Smooth muscle cell (in vitro differentiated cells): ENCODE results near the gene EXOG. TPM values are rescaled to one million over a fixed set of nuclear protein-coding genes. Genes with fewer than 3 reads are reported as not detected.

Experiments used
- DNase-seq: peaks from one replicate; lab custom pipeline; 2025; ENCODE audit not compliant: unreplicated experiment; lab: John Stamatoyannopoulos, UW
- H2AFZ ChIP-seq: fragments of 200-600 bp; sonication (generic); 2 replicates; pipeline ENCODE4 v1.6.0; 2016; ENCODE audit warnings: antibody characterized with exemption, low read depth, mild to moderate bottlenecking
- H3F3A ChIP-seq: fragments of 200-600 bp; sonication (generic); 2 replicates; pipeline ENCODE4 v1.6.0; 2017; ENCODE audit warnings: antibody characterized with exemption, low read depth
- H3K27ac ChIP-seq: fragments of 200-600 bp; sonication (generic); 2 replicates; pipeline ENCODE4 v1.5.1; 2016; ENCODE audit warnings: low read depth, mild to moderate bottlenecking
- H3K27me3 ChIP-seq: fragments of 200-600 bp; sonication (generic); 2 replicates; pipeline ENCODE4 v1.6.1; 2016; ENCODE audit warnings: low read depth, mild to moderate bottlenecking
- H3K36me3 ChIP-seq: fragments of 200-600 bp; sonication (generic); 2 replicates; pipeline ENCODE4 v1.5.1; 2016; ENCODE audit warnings: low read depth
- H3K4me1 ChIP-seq: fragments of 200-600 bp; sonication (generic); 2 replicates; pipeline ENCODE4 v1.5.1; 2016; ENCODE audit warnings: low read depth
- H3K4me2 ChIP-seq: fragments of 200-600 bp; sonication (generic); 2 replicates; pipeline ENCODE4 v1.6.0; 2016; ENCODE audit warnings: mild to moderate bottlenecking
- H3K4me3 ChIP-seq: fragments of 200-600 bp; sonication (generic); 2 replicates; pipeline ENCODE4 v1.5.1; 2016; ENCODE audit warnings: mild to moderate bottlenecking
- H3K79me2 ChIP-seq: fragments of 200-600 bp; sonication (generic); 2 replicates; pipeline ENCODE4 v1.6.0; 2016; ENCODE audit warnings: low read depth, mild to moderate bottlenecking
- H3K9ac ChIP-seq: fragments of 200-600 bp; sonication (generic); 2 replicates; pipeline ENCODE4 v1.6.0; 2016; ENCODE audit warnings: low read depth
- H3K9me3 ChIP-seq: fragments of 200-600 bp; sonication (generic); replicated peaks from 2 replicates; pipeline ENCODE4 v1.5.1; 2016; ENCODE audit warnings: low read depth
- H4K20me1 ChIP-seq: fragments of 200-600 bp; sonication (generic); 2 replicates; pipeline ENCODE4 v1.6.0; 2016; ENCODE audit warnings: low read depth
- CTCF ChIP-seq: fragments of 200-600 bp; sonication (generic); IDR thresholded peaks from 2 replicates; pipeline ENCODE4 v1.5.1; 2017; ENCODE audit warnings: borderline replicate concordance, mild to moderate bottlenecking, antibody characterized with exemption; ENCODE audit not compliant: insufficient read depth, poor library complexity, severe bottlenecking
- WGBS: methylation state at CpG from one replicate; pipeline ENCODE4 v1.1.7; 2016; ENCODE audit warnings: low lambda C conversion rate; 5-methylcytosine and 5-hydroxymethylcytosine counted together
- polyA plus RNA-seq: library from polyadenylated mRNA; unstranded; fragments of >200 nt; fragmentation: Nextera tagmentation; extraction: Ambion mirVana; gene quantifications from 2 replicates; pipeline ENCODE4 v1.2.1, GENCODE V29; 2016
- total RNA-seq: library from RNA; depleted of rRNA; stranded (reverse); fragments of >200 nt; gene quantifications from 2 replicates; pipeline ENCODE4 v1.2.3, GENCODE V29; 2014

Gene EXOG
- total and polyA plus RNA-seq, 2 experiments from 2014 or later: 3.9 to 5.2 TPM

DNA sequence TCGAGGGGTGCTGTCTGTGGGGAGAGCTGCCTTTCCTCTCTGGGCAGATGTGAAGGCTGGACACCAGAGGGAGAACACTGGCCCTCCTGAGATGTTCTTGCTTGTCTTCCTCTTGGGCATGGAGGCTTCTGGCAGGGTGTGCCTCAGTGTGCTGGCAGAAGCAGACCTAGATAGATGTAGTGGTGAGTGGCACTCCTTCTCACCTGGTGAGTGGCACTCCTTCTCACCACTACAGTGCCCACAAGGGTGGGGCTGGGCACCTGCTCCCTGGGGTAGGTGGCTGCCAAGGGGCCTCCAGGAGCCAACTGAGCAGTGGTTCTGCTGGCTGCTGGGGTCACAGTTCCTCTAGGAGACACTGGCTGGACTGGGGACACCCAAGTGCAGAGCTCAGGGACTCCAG lies 23.8 kb upstream of the EXOG start:
- peaks cover 26% of the 10 kb centered on the region for H3K79me2 ChIP-seq
- no peak overlapping the region for H3K4me3 ChIP-seq
- H2AFZ ChIP-seq: no peak overlapping the region
- no peak overlapping the region for H3K9ac ChIP-seq
- 88% methylated on average over 1 of the region's 1 CpG for whole genome bisulfite sequencing
- no peaks in the 10 kb centered on the region for H3K9me3 ChIP-seq
- no peak overlapping the region for H3K27ac ChIP-seq
- TF ChIP-seq CTCF: no peak
- no peaks in the 10 kb centered on the region for H3K4me1 ChIP-seq
- no peak overlapping the region for H3K4me2 ChIP-seq
- H3F3A ChIP-seq: no peaks in the 10 kb centered on the region
- H4K20me1 ChIP-seq: peaks cover 63% of the 10 kb centered on the region
- no peak for DNase-seq
- no peaks in the 10 kb centered on the region for H3K36me3 ChIP-seq
- no peaks in the 10 kb centered on the region for H3K27me3 ChIP-seq

DNA sequence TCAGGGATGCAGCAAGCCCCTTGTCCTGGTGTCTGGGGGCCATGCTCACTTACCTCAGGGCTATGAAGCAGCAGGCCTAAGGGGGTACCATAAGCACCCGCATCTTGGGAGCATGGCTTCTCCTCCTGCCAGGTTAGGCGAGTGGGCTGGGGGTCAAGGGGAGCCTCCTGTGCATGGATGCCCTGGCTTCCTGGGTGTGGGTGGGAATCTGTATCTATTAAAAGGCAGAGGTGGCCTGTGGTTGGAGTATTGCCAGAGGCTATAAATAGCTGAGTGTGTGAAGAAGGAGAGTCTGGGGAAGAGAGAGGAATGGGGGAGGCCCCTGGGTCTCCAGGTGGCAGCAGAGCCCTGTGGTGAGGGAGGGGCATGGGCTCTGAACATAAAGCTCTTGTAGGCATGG lies 22.9 kb upstream of the EXOG start:
- Histone ChIP-seq H3K9ac (no peak overlapping the region), H3K4me2 (no peak overlapping the region), H3K4me3 (no peak overlapping the region), H3K27me3 (no peaks in the 10 kb centered on the region), H3K4me1 (no peaks in the 10 kb centered on the region), H3K9me3 (no peaks in the 10 kb centered on the region), H2AFZ (no peak overlapping the region), H3F3A (no peaks in the 10 kb centered on the region), H4K20me1 (peaks cover 63% of the 10 kb centered on the region), H3K79me2 (peaks cover 26% of the 10 kb centered on the region), H3K36me3 (no peaks in the 10 kb centered on the region), H3K27ac (no peak overlapping the region)
- WGBS: 90% methylated on average over 2 of the region's 2 CpGs
- DNase-seq: no peak
- no peak for TF ChIP-seq CTCF

GRCh38 chr3:38474928-38475605 lies 21.1 kb upstream of the EXOG start:
- Histone ChIP-seq H3K4me3 (no peak overlapping the region), H3K9me3 (no peaks in the 10 kb centered on the region), H3K4me2 (no peak overlapping the region), H2AFZ (no peak overlapping the region), H3K9ac (no peak overlapping the region), H3K27me3 (no peaks in the 10 kb centered on the region), H3K27ac (no peak overlapping the region), H3K36me3 (no peaks in the 10 kb centered on the region), H4K20me1 (peaks cover 63% of the 10 kb centered on the region), H3F3A (no peaks in the 10 kb centered on the region), H3K4me1 (no peaks in the 10 kb centered on the region), H3K79me2 (peaks cover 15% of the 10 kb centered on the region)
- 91% methylated on average over 7 of the region's 7 CpGs for WGBS
- no peak for TF ChIP-seq CTCF
- no peak for DNase-seq

GRCh38 chr3:38475716-38476115 lies 20.4 kb upstream of the EXOG start:
- Histone ChIP-seq H3K4me3 (no peak overlapping the region), H3K9ac (no peak overlapping the region), H3K9me3 (no peaks in the 10 kb centered on the region), H3K27me3 (no peaks in the 10 kb centered on the region), H3F3A (no peaks in the 10 kb centered on the region), H3K27ac (no peak overlapping the region), H3K79me2 (peaks cover 9% of the 10 kb centered on the region), H2AFZ (no peak overlapping the region), H3K4me1 (no peaks in the 10 kb centered on the region), H3K4me2 (no peak overlapping the region), H4K20me1 (peaks cover 63% of the 10 kb centered on the region), H3K36me3 (no peaks in the 10 kb centered on the region)
- DNase-seq: no peak
- WGBS: 99% methylated on average over 6 of the region's 6 CpGs
- no peak for TF ChIP-seq CTCF
